Sigmoid colon (tissue), 7 donors: Measurements from ENCODE around the gene GNA12. TPM values are rescaled to one million over a fixed set of nuclear protein-coding genes. Genes with fewer than 3 reads are reported as not detected.
"Not testable (repeated sequence)": the region's sequence is repeated elsewhere in the genome, so short reads cannot be mapped to it uniquely, and the experiment has no call there.

ENCODE experiments used
- DNase-seq: peaks from one replicate; pipeline ENCODE4 v3.0.0-alpha.2; 2019
- H3K27ac ChIP-seq, 4 donors: fragments of 200-600 bp; sonication (generic); one replicate each; pipeline ENCODE4 v1.5.1; 2016 to 2019; ENCODE audit warnings: mild to moderate bottlenecking in 1 of 4
- H3K27me3 ChIP-seq, 3 donors: fragments of 200-600 bp; sonication (generic); one replicate each; pipeline ENCODE4 v1.5.1; 2019; ENCODE audit warnings: mild to moderate bottlenecking in 1 of 3
- H3K36me3 ChIP-seq, 4 donors: fragments of 200-600 bp; sonication (generic); one replicate each; pipeline ENCODE4 v1.5.1; 2016 to 2019
- H3K4me1 ChIP-seq, 4 donors: fragments of 200-600 bp; sonication (generic); one replicate each; pipeline ENCODE4 v1.5.1; 2017 to 2019
- H3K4me3 ChIP-seq, 4 donors: fragments of 200-600 bp; sonication (generic); one replicate each; pipeline ENCODE4 v1.5.1; 2017 to 2019; ENCODE audit warnings: mild to moderate bottlenecking in 2 of 4, moderate library complexity in 1 of 4
- H3K9me3 ChIP-seq, 4 donors: fragments of 200-600 bp in 3 of 4; sonication (generic) in 3 of 4; one replicate each; pipeline versions ENCODE4 v1.5.1 to v1.6.1; 2013 to 2019
- EP300 ChIP-seq, 4 donors: sonication (generic); formaldehyde crosslinking; IDR thresholded peaks; one replicate each; pipeline ENCODE4 v1.6.1; 2017; ENCODE audit warnings: antibody characterized with exemption in 4 of 4
- POLR2A ChIP-seq, 2 donors: fragments of 450-650 bp; IDR thresholded peaks; one replicate each; pipeline ENCODE4 v1.6.1; 2016; ENCODE audit warnings: antibody characterized with exemption in 2 of 2, mild to moderate bottlenecking in 2 of 2, moderate library complexity in 2 of 2
- POLR2AphosphoS5 ChIP-seq, 4 donors: sonication (generic); formaldehyde crosslinking; IDR thresholded peaks; one replicate each; pipeline ENCODE4 v1.6.1; 2017; ENCODE audit warnings: antibody characterized with exemption in 4 of 4
- WGBS, 2 donors: extraction: QIAGEN DNeasy Blood & Tissue Kit; methylation state at CpG; one replicate each; pipeline ENCODE4 v1.1.7; 2013; 5-methylcytosine and 5-hydroxymethylcytosine counted together
- intact Hi-C: fragments of 100-400 bp; cut with DNase I; formaldehyde crosslinking; loops from one replicate; pipeline ENCODE4 v1.15.1; 2023
- polyA plus RNA-seq, 3 donors: library from polyadenylated mRNA; stranded (reverse); fragments of 200-250 nt; gene quantifications; one replicate each; pipeline ENCODE4 v1.2.3, GENCODE V29; 2013
- total RNA-seq, 4 donors: library from RNA; depleted of rRNA; stranded (reverse); fragments of >200 nt; gene quantifications; one replicate each; pipeline ENCODE4 v1.1.0, GENCODE V29; 2016
- TF ChIP-seq, protein P1 (sequence below), 4 experiments: fragments of 450-650 bp in 3 of 4; fragments of 200-600 bp in 1 of 4; IDR thresholded peaks; one replicate each; pipeline ENCODE4 v1.5.1; 2016 to 2019; ENCODE audit warnings: antibody characterized with exemption in 4 of 4, mild to moderate bottlenecking in 3 of 4, moderate library complexity in 2 of 4
- donor health status: healthy with polysubstance abuse.
- donor health status: Bipolar disorder and iron deficiency.
- donor health status: healthy.

The GNA12 gene
- total and polyA plus RNA-seq, 7 donors, result 13.2 to 46.5 (median 22.0) TPM

DNA sequence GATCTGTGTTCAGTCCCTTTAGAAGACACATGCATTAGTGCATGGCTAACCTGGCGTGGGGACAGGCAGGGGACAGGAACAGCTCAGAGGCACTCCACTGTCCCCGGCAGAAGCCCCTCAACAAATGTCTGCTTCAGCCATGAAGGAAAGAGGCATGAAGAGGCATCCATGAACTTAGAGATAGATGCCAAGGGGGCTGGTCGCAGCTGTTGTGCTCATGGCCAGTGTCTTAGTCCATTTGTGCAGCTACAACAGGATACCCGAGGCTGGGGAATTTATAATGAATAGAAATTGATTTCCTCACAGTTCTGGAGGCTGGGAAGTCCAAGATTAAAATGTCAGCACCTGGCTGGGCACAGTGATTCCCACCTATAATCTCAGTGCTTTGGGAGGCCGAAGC is 14.5 kb upstream of the GNA12 start:
- Histone ChIP-seq H3K4me3 (no peak overlapping the region), H3K27me3 (no peaks in the 10 kb centered on the region), H3K27ac (no peak overlapping the region), H3K4me1 (peaks cover 0 to 11% (median 8%) of the 10 kb centered on the region in 4 donors), H3K36me3 (no peaks in the 10 kb centered on the region), H3K9me3 (no peaks in the 10 kb centered on the region)
- intact Hi-C loops, result no loop called here
- 92% methylated on average over 5 of the region's 5 CpGs for WGBS, 2 donors
- DNase-seq, result no peak
- TF ChIP-seq EP300 (IDR thresholded peaks at IDR 0.05), result no peak
- no peak for TF ChIP-seq POLR2AphosphoS5 (IDR thresholded peaks at IDR 0.05)
- TF ChIP-seq POLR2A (IDR thresholded peaks at IDR 0.05), result no peak

GRCh38 chr7:2856388-2857169 is 12.5 kb upstream of the GNA12 start:
- Histone ChIP-seq H3K27ac (no peak overlapping the region), H3K9me3 (no peaks in the 10 kb centered on the region), H3K4me3 (no peak overlapping the region), H3K4me1 (no peaks in the 10 kb centered on the region), H3K36me3 (no peaks in the 10 kb centered on the region), H3K27me3 (no peaks in the 10 kb centered on the region)
- intact Hi-C loops, result no loop called here
- no peak for DNase-seq
- WGBS, 2 donors, result 77 to 87% methylated on average over 5 of the region's 5 CpGs
- TF ChIP-seq, protein P1, sequence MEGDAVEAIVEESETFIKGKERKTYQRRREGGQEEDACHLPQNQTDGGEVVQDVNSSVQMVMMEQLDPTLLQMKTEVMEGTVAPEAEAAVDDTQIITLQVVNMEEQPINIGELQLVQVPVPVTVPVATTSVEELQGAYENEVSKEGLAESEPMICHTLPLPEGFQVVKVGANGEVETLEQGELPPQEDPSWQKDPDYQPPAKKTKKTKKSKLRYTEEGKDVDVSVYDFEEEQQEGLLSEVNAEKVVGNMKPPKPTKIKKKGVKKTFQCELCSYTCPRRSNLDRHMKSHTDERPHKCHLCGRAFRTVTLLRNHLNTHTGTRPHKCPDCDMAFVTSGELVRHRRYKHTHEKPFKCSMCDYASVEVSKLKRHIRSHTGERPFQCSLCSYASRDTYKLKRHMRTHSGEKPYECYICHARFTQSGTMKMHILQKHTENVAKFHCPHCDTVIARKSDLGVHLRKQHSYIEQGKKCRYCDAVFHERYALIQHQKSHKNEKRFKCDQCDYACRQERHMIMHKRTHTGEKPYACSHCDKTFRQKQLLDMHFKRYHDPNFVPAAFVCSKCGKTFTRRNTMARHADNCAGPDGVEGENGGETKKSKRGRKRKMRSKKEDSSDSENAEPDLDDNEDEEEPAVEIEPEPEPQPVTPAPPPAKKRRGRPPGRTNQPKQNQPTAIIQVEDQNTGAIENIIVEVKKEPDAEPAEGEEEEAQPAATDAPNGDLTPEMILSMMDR (IDR thresholded peaks at IDR 0.05), result no peak
- TF ChIP-seq EP300 (IDR thresholded peaks at IDR 0.05), result no peak
- TF ChIP-seq POLR2AphosphoS5 (IDR thresholded peaks at IDR 0.05), result no peak
- no peak for TF ChIP-seq POLR2A (IDR thresholded peaks at IDR 0.05)

DNA sequence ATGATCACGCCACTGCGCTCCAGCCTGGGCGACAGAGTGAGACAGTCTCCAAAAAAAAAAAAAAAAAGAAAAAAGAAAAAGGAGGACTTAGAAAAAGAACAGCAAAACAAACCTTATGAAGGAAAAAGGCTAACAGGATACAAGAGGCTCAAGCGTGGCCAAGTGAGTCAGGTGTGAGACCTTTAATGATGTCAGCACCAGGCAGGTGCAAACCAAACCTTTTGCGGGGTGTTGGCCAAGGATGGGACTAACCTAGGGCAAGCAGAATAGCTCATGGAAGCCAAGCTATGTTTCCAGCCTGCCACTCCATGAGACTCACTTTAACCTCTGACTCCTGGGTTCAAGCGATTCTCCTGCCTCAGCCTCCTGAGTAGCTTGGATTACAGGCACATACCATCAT is 11.3 kb upstream of the GNA12 start:
- H3K27ac ChIP-seq, result no peak overlapping the region
- 88 to 98% methylated on average over 6 of the region's 6 CpGs for WGBS, 2 donors
- H3K27me3 ChIP-seq, result no peaks in the 10 kb centered on the region
- no peak overlapping the region for H3K4me3 ChIP-seq
- DNase-seq, result no peak
- intact Hi-C loops, result no loop called here
- H3K36me3 ChIP-seq, result no peaks in the 10 kb centered on the region
- no peaks in the 10 kb centered on the region for H3K9me3 ChIP-seq
- TF ChIP-seq, protein P1 (IDR thresholded peaks at IDR 0.05), result no peak
- TF ChIP-seq POLR2AphosphoS5 (IDR thresholded peaks at IDR 0.05) (no peak), POLR2A (IDR thresholded peaks at IDR 0.05) (no peak), EP300 (IDR thresholded peaks at IDR 0.05) (no peak)
- H3K4me1 ChIP-seq, result no peaks in the 10 kb centered on the region

GRCh38 chr7:2853552-2853951 is 9.4 kb upstream of the GNA12 start:
- peak overlapping the region in 1 of 4 donors; percentile 24 for H3K27ac ChIP-seq
- WGBS, 2 donors, result 70 to 80% methylated on average over 4 of the region's 4 CpGs
- intact Hi-C loops, H3K36me3 ChIP-seq, H3K4me3 ChIP-seq, H3K27me3 ChIP-seq, H3K9me3 ChIP-seq, H3K4me1 ChIP-seq, DNase-seq: not testable (repeated sequence)

DNA sequence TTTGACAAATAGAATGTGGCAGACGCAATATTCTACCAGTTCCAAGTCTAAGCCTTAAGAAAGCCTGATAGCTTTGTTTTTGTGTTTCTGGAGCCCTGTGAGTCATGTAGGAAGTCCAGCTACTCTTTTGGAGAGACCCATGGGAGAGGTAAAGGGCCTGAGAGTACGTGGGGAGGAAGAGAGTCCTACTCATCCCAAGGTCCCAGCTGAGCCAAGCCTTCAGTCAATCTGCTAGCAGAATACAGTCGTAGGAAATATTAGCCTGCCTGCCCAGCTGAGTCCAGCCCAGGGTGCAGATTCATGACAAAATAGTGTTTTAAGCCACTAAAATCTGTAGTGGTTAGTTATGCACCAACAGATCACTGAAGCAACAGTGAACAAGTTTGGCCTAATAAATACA is 9.0 kb upstream of the GNA12 start:
- TF ChIP-seq POLR2AphosphoS5 (IDR thresholded peaks at IDR 0.05) (no peak), POLR2A (IDR thresholded peaks at IDR 0.05) (no peak), EP300 (IDR thresholded peaks at IDR 0.05) (no peak)
- TF ChIP-seq, protein P1 (IDR thresholded peaks at IDR 0.05), result no peak
- 76 to 86% methylated on average over 3 of the region's 3 CpGs for WGBS, 2 donors
- Histone ChIP-seq H3K9me3 (no peaks in the 10 kb centered on the region), H3K4me3 (no peak overlapping the region), H3K27me3 (no peaks in the 10 kb centered on the region), H3K4me1 (no peaks in the 10 kb centered on the region), H3K27ac (peak overlapping the region in 1 of 4 donors; percentile 24), H3K36me3 (no peaks in the 10 kb centered on the region)
- intact Hi-C loops, result no loop called here
- DNase-seq, result no peak

GRCh38 chr7:2851497-2851896 is 7.4 kb upstream of the GNA12 start:
- H3K36me3 ChIP-seq, result no peaks in the 10 kb centered on the region
- TF ChIP-seq POLR2AphosphoS5 (IDR thresholded peaks at IDR 0.05) (no peak), EP300 (IDR thresholded peaks at IDR 0.05) (no peak), POLR2A (IDR thresholded peaks at IDR 0.05) (no peak)
- TF ChIP-seq, protein P1 (IDR thresholded peaks at IDR 0.05), result no peak
- H3K9me3 ChIP-seq, result no peaks in the 10 kb centered on the region
- no peaks in the 10 kb centered on the region for H3K27me3 ChIP-seq
- no peak for DNase-seq
- H3K4me1 ChIP-seq, result no peaks in the 10 kb centered on the region
- intact Hi-C loops, result no loop called here
- H3K27ac ChIP-seq, result no peak overlapping the region
- WGBS, 2 donors, result 65 to 75% methylated on average over 2 of the region's 2 CpGs
- no peak overlapping the region for H3K4me3 ChIP-seq
